Ishikawa (cell line): Measurements from ENCODE around the gene LRFN2.

ENCODE experiments used
- CREB1 ChIP-seq: IDR thresholded peaks from 2 replicates; pipeline ENCODE4 v1.6.1; 2012; ENCODE audit warnings: low read depth
- EP300 ChIP-seq: IDR thresholded peaks from 2 replicates; pipeline ENCODE4 v1.6.1; 2012; ENCODE audit warnings: borderline replicate concordance
- RAD21 ChIP-seq: IDR thresholded peaks from 2 replicates; pipeline ENCODE4 v1.6.1; 2012; ENCODE audit warnings: low read depth
- TAF1 ChIP-seq: IDR thresholded peaks from 2 replicates; pipeline ENCODE4 v1.6.1; 2012; ENCODE audit warnings: low read depth, mild to moderate bottlenecking

GRCh38 chr6:40391086-40391485 lies 196.1 kb downstream of the LRFN2 start:
- TF ChIP-seq EP300, result no peak
- no peak for TF ChIP-seq CREB1
- TF ChIP-seq TAF1, result no peak
- no peak for TF ChIP-seq RAD21
